GM15510 (cell line): ENCODE measurements around the gene MON2.

ENCODE experiments used
- POLR2A ChIP-seq: IDR thresholded peaks from 3 replicates; pipeline ENCODE4 v1.6.1; 2011; ENCODE audit warnings: borderline replicate concordance; ENCODE audit not compliant: insufficient read length; ENCODE audit errors: extremely low read depth

Gene MON2

DNA sequence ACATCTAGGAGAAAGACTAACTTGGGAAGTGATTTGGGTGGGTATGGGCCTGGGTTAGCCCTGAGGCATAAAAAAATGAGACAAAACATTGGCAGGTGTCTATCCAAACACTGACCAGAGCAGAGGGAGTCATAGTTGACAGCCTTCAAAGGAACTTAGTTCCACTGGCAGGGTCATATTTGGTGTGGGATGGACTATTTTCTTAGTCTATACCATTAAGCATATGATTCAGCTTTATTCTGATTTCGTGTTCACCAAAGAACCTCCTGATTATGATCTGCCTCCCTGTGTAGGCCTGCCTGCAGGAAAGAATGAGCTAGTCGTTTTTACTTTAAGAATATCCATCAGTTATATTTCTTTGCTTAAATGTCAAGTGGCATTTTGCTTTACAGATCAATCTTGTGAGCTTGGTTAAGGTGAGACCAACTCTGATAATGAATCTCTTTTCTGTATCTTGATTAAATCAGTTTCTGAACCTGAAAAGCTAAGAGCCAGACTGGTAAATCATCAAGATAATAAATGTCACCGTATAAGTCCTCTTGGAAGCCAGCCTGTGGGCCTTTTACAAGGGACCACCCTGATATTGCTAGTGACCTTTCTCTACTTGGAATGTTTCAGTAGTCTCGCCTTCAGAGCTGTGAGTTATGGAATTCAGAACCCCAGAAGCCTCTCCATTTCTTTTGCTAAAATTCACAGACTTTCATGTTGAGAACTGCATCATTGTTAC, 182.9 kb downstream of the MON2 start:
- no peak for TF ChIP-seq POLR2A
